H1 (cell line): ENCODE data around the gene LBHD1. TPM values are rescaled to one million over a fixed set of nuclear protein-coding genes. Genes with fewer than 3 reads are reported as not detected.

Experiments
- CTCF ChIA-PET: fragments of 300-600 bp; sonication (Branson Sonifier 250); formaldehyde crosslinking; loops from one replicate; lab custom pipeline; 2021; ENCODE audit not compliant: partially characterized antibody; lab: Charles Lee
- POLR2A ChIA-PET: fragments of 300-600 bp; sonication (Branson Sonifier 250); formaldehyde crosslinking; loops from one replicate; lab custom pipeline; 2021; ENCODE audit warnings: inconsistent platforms; ENCODE audit not compliant: partially characterized antibody; lab: Charles Lee
- DNase-seq, 2 experiments: peaks; one replicate each; pipeline versions ENCODE4 v3.0.0 to v3.0.0-alpha.2; 2010 to 2022; ENCODE audit warnings: low spot score in 2 of 2, low read depth in 1 of 2, mixed read lengths in 1 of 2
- FAIRE-seq: peaks from 2 replicates; lab custom pipeline; 2011; peaks lifted over from hg19 to GRCh38; lab: Jason Lieb, UNC
- H2AFZ ChIP-seq: 2 replicates; pipeline ENCODE4 v1.8.1; 2012; ENCODE audit warnings: low read length, inconsistent platforms
- H2AK5ac ChIP-seq: 2 replicates; pipeline ENCODE4 v1.6.1; 2013; ENCODE audit warnings: low read depth, low read length
- H2BK120ac ChIP-seq: replicated peaks from 2 replicates; pipeline ENCODE3; 2013; ENCODE audit warnings: low read depth, low read length, inconsistent platforms
- H2BK12ac ChIP-seq: 2 replicates; pipeline ENCODE4 v1.6.1; 2013; ENCODE audit warnings: low read depth, low read length
- H2BK15ac ChIP-seq: 2 replicates; pipeline ENCODE4 v1.6.1; 2013; ENCODE audit warnings: low read length
- H2BK20ac ChIP-seq: 2 replicates; pipeline ENCODE4 v1.6.1; 2013; ENCODE audit warnings: low read length
- H2BK5ac ChIP-seq: 2 replicates; pipeline ENCODE4 v1.6.1; 2013; ENCODE audit warnings: low read depth, low read length
- H3K14ac ChIP-seq: 2 replicates; pipeline ENCODE4 v1.6.1; 2013; ENCODE audit warnings: inconsistent platforms; ENCODE audit not compliant: insufficient read length
- H3K18ac ChIP-seq: 2 replicates; pipeline ENCODE4 v1.6.1; 2013; ENCODE audit warnings: low read length; ENCODE audit errors: extremely low read depth
- H3K23ac ChIP-seq: 2 replicates; pipeline ENCODE4 v1.6.1; 2013; ENCODE audit warnings: inconsistent platforms; ENCODE audit not compliant: insufficient read length
- H3K23me2 ChIP-seq: 2 replicates; pipeline ENCODE4 v1.6.1; 2013; ENCODE audit warnings: low read depth, low read length
- H3K27ac ChIP-seq: 2 replicates; pipeline ENCODE4 v1.6.1; 2011; ENCODE audit warnings: low read depth, low read length, inconsistent platforms
- H3K27me3 ChIP-seq, 4 experiments: replicated peaks in 1 of 4; 1 replicate in 1 of 4; 2 replicates in 3 of 4; pipeline versions ENCODE4 v1.6.1 to v1.8.1; 2011 to 2013; ENCODE audit warnings: low read length in 3 of 4, mild to moderate bottlenecking in 3 of 4, inconsistent platforms in 2 of 4, mixed read lengths in 2 of 4, moderate library complexity in 1 of 4; ENCODE audit not compliant: control insufficient read depth in 3 of 4, insufficient read depth in 3 of 4; ENCODE audit errors: extremely low read depth in 1 of 4
- H3K36me3 ChIP-seq, 4 experiments: 2 replicates each; pipeline versions ENCODE4 v1.6.1 to v1.8.1; 2011 to 2013; ENCODE audit warnings: mild to moderate bottlenecking in 4 of 4, low read length in 3 of 4, moderate library complexity in 2 of 4, control low read depth in 1 of 4, inconsistent platforms in 1 of 4; ENCODE audit not compliant: insufficient read depth in 4 of 4, control insufficient read depth in 2 of 4
- H3K4ac ChIP-seq: replicated peaks from 2 replicates; pipeline ENCODE3; 2013; ENCODE audit warnings: low read length, low read depth, mixed read lengths, inconsistent platforms; ENCODE audit not compliant: insufficient read length
- H3K4me1 ChIP-seq, 4 experiments: replicated peaks in 1 of 4; 1 replicate in 1 of 4; 2 replicates in 3 of 4; pipeline versions ENCODE4 v1.6.1 to v1.8.1; 2011 to 2013; ENCODE audit warnings: low read length in 3 of 4, inconsistent platforms in 2 of 4, mixed read lengths in 1 of 4; ENCODE audit not compliant: insufficient read depth in 4 of 4, control insufficient read depth in 3 of 4
- H3K4me2 ChIP-seq, 2 experiments: 2 replicates each; pipeline versions ENCODE4 v1.6.1 to v1.8.1; 2011 to 2013; ENCODE audit warnings: low read depth in 2 of 2, low read length in 2 of 2, control low read depth in 1 of 2, inconsistent platforms in 1 of 2, mild to moderate bottlenecking in 1 of 2; ENCODE audit not compliant: insufficient read depth in 1 of 2
- H3K4me3 ChIP-seq, 4 experiments: fragments of 200-600, 300-600 bp in 1 of 4; sonication (generic), shearing (Covaris generic), sonication (Bioruptor Twin) in 1 of 4; 2 replicates each; pipeline versions ENCODE4 v1.5.1 to v1.8.1; 2011 to 2016; ENCODE audit warnings: low read length in 4 of 4, low read depth in 3 of 4, control low read depth in 2 of 4, inconsistent platforms in 2 of 4, mild to moderate bottlenecking in 2 of 4, mixed read lengths in 1 of 4, moderate library complexity in 1 of 4; ENCODE audit not compliant: insufficient read depth in 2 of 4; ENCODE audit errors: extremely low read depth in 1 of 4
- H3K56ac ChIP-seq: replicated peaks from 2 replicates; pipeline ENCODE3; 2013; ENCODE audit warnings: low read depth, mild to moderate bottlenecking, mixed read lengths, low read length, inconsistent platforms; ENCODE audit not compliant: insufficient read length
- H3K79me1 ChIP-seq: 2 replicates; pipeline ENCODE4 v1.6.1; 2013; ENCODE audit warnings: low read depth, low read length, control low read depth
- H3K79me2 ChIP-seq, 2 experiments: 2 replicates each; pipeline versions ENCODE4 v1.6.1 to v1.8.1; 2012 to 2013; ENCODE audit warnings: low read length in 2 of 2, mild to moderate bottlenecking in 2 of 2, inconsistent platforms in 1 of 2; ENCODE audit not compliant: insufficient read depth in 2 of 2, control insufficient read depth in 1 of 2
- H3K9ac ChIP-seq, 4 experiments: replicated peaks in 1 of 4; 1 replicate in 1 of 4; 2 replicates in 3 of 4; pipeline versions ENCODE4 v1.6.1 to v1.8.1; 2011 to 2013; ENCODE audit warnings: low read depth in 3 of 4, low read length in 3 of 4, control low read depth in 2 of 4, mild to moderate bottlenecking in 2 of 4, moderate library complexity in 2 of 4, inconsistent platforms in 1 of 4; ENCODE audit errors: extremely low read depth in 1 of 4
- H3K9me3 ChIP-seq, 2 experiments: 2 replicates each; pipeline versions ENCODE4 v1.6.1 to v1.8.1; 2012 to 2013; ENCODE audit warnings: mild to moderate bottlenecking in 2 of 2, moderate library complexity in 2 of 2, control low read depth in 1 of 2, inconsistent platforms in 1 of 2, low read depth in 1 of 2, low read length in 1 of 2, mixed read lengths in 1 of 2; ENCODE audit not compliant: insufficient read depth in 2 of 2
- H4K20me1 ChIP-seq, 2 experiments: replicated peaks in 1 of 2; 2 replicates each; pipeline versions ENCODE3 to v1.8.1; 2011 to 2013; ENCODE audit warnings: inconsistent platforms in 2 of 2, low read length in 2 of 2, mild to moderate bottlenecking in 1 of 2; ENCODE audit not compliant: insufficient read depth in 2 of 2, control insufficient read depth in 1 of 2
- H4K5ac ChIP-seq: 2 replicates; pipeline ENCODE4 v1.6.1; 2013; ENCODE audit warnings: low read length, low read depth, mixed read lengths, inconsistent platforms; ENCODE audit not compliant: insufficient read length
- H4K8ac ChIP-seq: 2 replicates; pipeline ENCODE4 v1.8.0; 2013; ENCODE audit warnings: mild to moderate bottlenecking, moderate library complexity, low read length, inconsistent platforms; ENCODE audit not compliant: insufficient read depth; ENCODE audit errors: extremely low read depth
- H4K91ac ChIP-seq: replicated peaks from 2 replicates; pipeline ENCODE3; 2013; ENCODE audit warnings: low read length, mixed read lengths, inconsistent platforms; ENCODE audit not compliant: insufficient read length
- ASH2L ChIP-seq: fragments of 200-600, 300-600 bp; sonication (generic); IDR thresholded peaks from one replicate; pipeline ENCODE4 v1.7.1; 2017; ENCODE audit warnings: low read length
- FOSL1 ChIP-seq: IDR thresholded peaks from 2 replicates; pipeline ENCODE4 v1.6.1; 2011; ENCODE audit warnings: mild to moderate bottlenecking, low read depth, low read length, moderate library complexity; ENCODE audit not compliant: insufficient read depth
- HDAC6 ChIP-seq: IDR thresholded peaks from one replicate; pipeline ENCODE4 v1.7.1; 2012; ENCODE audit warnings: low read depth, mild to moderate bottlenecking, inconsistent platforms, low read length, moderate library complexity
- PHF8 ChIP-seq: fragments of 200-600 bp; sonication (generic); conservative IDR thresholded peaks from 2 replicates; pipeline ENCODE4 v1.7.1; 2012; ENCODE audit warnings: low read depth, mild to moderate bottlenecking, inconsistent platforms, low read length, moderate library complexity
- RNF2 ChIP-seq: fragments of 200-900, 300-1000 bp; sonication (generic); IDR thresholded peaks from 2 replicates; pipeline ENCODE4 v1.7.1; 2016; ENCODE audit warnings: borderline replicate concordance, low read depth, mild to moderate bottlenecking, antibody characterized with exemption, low read length; ENCODE audit not compliant: poor library complexity, severe bottlenecking; ENCODE audit errors: missing control alignments
- TEAD4 ChIP-seq: IDR thresholded peaks from 2 replicates; pipeline ENCODE4 v1.6.1; 2012; ENCODE audit warnings: low read depth, low read length, inconsistent platforms, mixed read lengths
- YY1 ChIP-seq: IDR thresholded peaks from 2 replicates; pipeline ENCODE4 v1.6.1; 2011; ENCODE audit warnings: low read depth, mild to moderate bottlenecking, low read length
- WGBS, 2 experiments: shearing (Covaris generic) in 1 of 2; methylation state at CpG; one replicate each; pipeline versions ENCODE4 v1.1.6 to v1.1.7; 2013 to 2015; ENCODE audit warnings: low lambda C conversion rate in 2 of 2, mixed read lengths in 2 of 2, inconsistent platforms in 1 of 2, low coverage in 1 of 2, missing lambda C conversion rate in 1 of 2; ENCODE audit not compliant: insufficient replicate concordance in 2 of 2, insufficient coverage in 1 of 2, insufficient read length in 1 of 2; ENCODE audit errors: extremely low coverage in 1 of 2, missing lambda C conversion rate in 1 of 2; 5-methylcytosine and 5-hydroxymethylcytosine counted together
- polyA plus RNA-seq, 7 experiments: library from polyadenylated mRNA; depleted of rRNA in 3 of 7; stranded (reverse) in 5 of 7; unstranded in 2 of 7; fragments of >200 nt in 5 of 7; fragments of 200-250 nt in 2 of 7; gene quantifications; 1 replicate in 5 of 7; 2 replicates in 1 of 7; 4 replicates in 1 of 7; pipeline versions ENCODE4 v1.2.1 to v1.2.3, GENCODE V29; 2011 to 2013; ENCODE audit warnings: missing spikeins in 2 of 7, mixed read lengths in 2 of 7
- total RNA-seq: library from RNA; stranded (reverse); fragmentation: NEBNext Ultra II Directional; extraction: Animal tissue kit (Norgen Biotek cat#: 25700); gene quantifications from 2 replicates; pipeline ENCODE4 v1.2.1, GENCODE V29; 2021
- TF ChIP-seq, protein P1 (sequence below): IDR thresholded peaks from 2 replicates; pipeline ENCODE4 v1.6.1; 2012; ENCODE audit warnings: inconsistent platforms

LBHD1 gene
- total and polyA plus RNA-seq, 2 of the 8 experiments (the other 6 are each of a cell fraction or from before 2014, with no cell fraction given) = 2.3 to 5.2 TPM

DNA sequence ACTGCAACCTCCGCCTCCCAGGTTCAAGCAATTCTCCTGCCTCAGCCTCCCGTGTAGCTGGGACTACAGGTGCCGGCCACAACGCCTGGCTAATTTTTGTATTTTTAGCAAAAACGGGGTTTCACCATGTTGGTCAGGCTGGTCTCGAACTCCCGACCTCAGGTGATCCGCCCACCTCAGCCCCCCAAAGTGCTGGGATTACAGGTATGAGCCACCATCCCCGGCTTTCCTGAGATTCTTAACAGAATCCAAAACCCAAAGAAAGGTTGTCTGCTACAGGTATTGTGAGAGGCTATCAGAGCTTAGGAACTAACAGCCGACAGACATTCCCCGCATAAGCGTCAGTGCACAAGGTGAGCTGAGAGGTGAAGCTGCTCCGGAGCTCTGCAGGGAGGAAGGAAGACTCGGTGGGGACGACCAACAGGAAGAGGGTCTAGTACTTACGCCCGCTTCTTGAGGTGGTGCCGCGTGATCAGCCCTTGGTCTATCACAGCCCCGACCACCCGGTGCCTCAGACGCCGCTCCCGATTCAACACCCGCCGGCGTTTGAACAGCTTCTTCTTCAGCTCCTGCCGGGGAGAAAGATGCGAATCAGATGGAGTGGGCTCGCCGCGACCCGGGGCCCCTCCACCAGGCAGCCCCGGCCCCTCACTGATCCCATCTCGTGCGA lies 7.5 kb downstream of the LBHD1 start:
- 3% methylated on average over 36 of the region's 36 CpGs; no CpG with 5 or more reads in 1 of the 2 experiments for WGBS, 2 experiments
- peak overlapping the region; percentile 97 for H4K8ac ChIP-seq
- H3K56ac ChIP-seq = peak overlapping the region; percentile 70
- H3K79me2 ChIP-seq = peaks cover 7 to 33% of the 10 kb centered on the region in 2 experiments; a peak in 3 of 4 replicates
- H3K9me3 ChIP-seq = no peaks in the 10 kb centered on the region
- H3K4me2 ChIP-seq = peak overlapping the region; percentile 56 to 77
- 0 out of 2 replicates have a peak overlapping the region, but pooled peaks have one; percentile 39 for H2BK12ac ChIP-seq
- no peaks in the 10 kb centered on the region for H3K27me3 ChIP-seq
- H3K4ac ChIP-seq = peak overlapping the region; percentile 65
- peaks cover 12% of the 10 kb centered on the region for H3K23me2 ChIP-seq
- H4K5ac ChIP-seq = peak overlapping the region; percentile 91
- H3K23ac ChIP-seq = no peak overlapping the region
- H3K27ac ChIP-seq = peak overlapping the region; percentile 81
- ChIA-PET POLR2A (interaction anchor here (0.6 to 61.4 kb wide), 69 partner anchors 4 to 1666 kb away, joined by 3 to 2041 read pairs (median 6); partner anchors contain the start of genes B3GAT3, BSCL2, C11orf98 and CSKMT), CTCF (interaction anchor here (0.7 to 1.9 kb wide), 17 partner anchors 9 to 287 kb away, joined by 3 to 6 read pairs (median 3); partner anchors contain the start of genes B3GAT3, BSCL2, GNG3 and INTS5)
- H2AFZ ChIP-seq = no peak overlapping the region
- H2BK15ac ChIP-seq = no peak overlapping the region
- H3K36me3 ChIP-seq = peaks cover 11 to 37% (median 20%) of the 10 kb centered on the region in 4 experiments
- no peak overlapping the region for H2BK20ac ChIP-seq
- H3K18ac ChIP-seq = peak overlapping the region; percentile 75
- peaks cover 5 to 6% of the 10 kb centered on the region in 2 experiments for H4K20me1 ChIP-seq
- peaks cover 5% of the 10 kb centered on the region for H3K79me1 ChIP-seq
- DNase-seq (no peak), FAIRE-seq (no peak)
- no peak overlapping the region for H2BK120ac ChIP-seq
- H3K14ac ChIP-seq = no peak overlapping the region
- peaks cover 4 to 11% (median 8%) of the 10 kb centered on the region in 4 experiments for H3K4me1 ChIP-seq
- 0 out of 2 replicates have a peak overlapping the region, but pooled peaks have one; percentile 26 for H2AK5ac ChIP-seq
- H2BK5ac ChIP-seq = peak overlapping the region; percentile 58
- H3K9ac ChIP-seq = peak overlapping the region; percentile 76 to 88 (median 82)
- H3K4me3 ChIP-seq = peak overlapping the region; percentile 83 to 98 (median 95)
- peak overlapping the region; percentile 67 for H4K91ac ChIP-seq
- no peak for TF ChIP-seq YY1
- TF ChIP-seq FOSL1 = no peak
- no peak for TF ChIP-seq TEAD4
- TF ChIP-seq ASH2L = peak; percentile 41
- TF ChIP-seq, protein P1, sequence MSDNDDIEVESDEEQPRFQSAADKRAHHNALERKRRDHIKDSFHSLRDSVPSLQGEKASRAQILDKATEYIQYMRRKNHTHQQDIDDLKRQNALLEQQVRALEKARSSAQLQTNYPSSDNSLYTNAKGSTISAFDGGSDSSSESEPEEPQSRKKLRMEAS = peak; percentile 16; the same call in 1 of the 2 replicates
- TF ChIP-seq PHF8 = no peak; the same call in 1 of the 2 replicates
- no peak for TF ChIP-seq HDAC6
- no peak for TF ChIP-seq RNF2
